Neural cell (in vitro differentiated cells): ENCODE data around the gene CDK11A. TPM values are rescaled to one million over a fixed set of nuclear protein-coding genes. Genes with fewer than 3 reads are reported as not detected.

Experiments
- H2AFZ ChIP-seq: fragments of 200-600, 300-800 bp; sonication (generic), shearing (Covaris generic); 2 replicates; pipeline ENCODE4 v1.6.0; 2014; ENCODE audit warnings: low read depth, mild to moderate bottlenecking, antibody characterized with exemption, low read length, moderate library complexity
- H3F3A ChIP-seq: fragments of 200-600 bp; shearing (Covaris generic); 2 replicates; pipeline ENCODE4 v1.6.1; 2016; ENCODE audit warnings: mild to moderate bottlenecking, moderate library complexity, mixed read lengths, antibody characterized with exemption, low read length; ENCODE audit not compliant: insufficient read depth, poor library complexity, severe bottlenecking
- H3K27ac ChIP-seq: fragments of 200-600, 300-800 bp; sonication (generic), shearing (Covaris generic); 2 replicates; pipeline ENCODE4 v1.5.1; 2014; ENCODE audit warnings: mild to moderate bottlenecking, low read length, moderate library complexity
- H3K27me3 ChIP-seq: fragments of 300-800, 200-600 bp; sonication (generic), shearing (Covaris generic); 2 replicates; pipeline ENCODE4 v1.6.0; 2014; ENCODE audit warnings: mild to moderate bottlenecking, low read depth, low read length, moderate library complexity; ENCODE audit not compliant: insufficient read depth
- H3K36me3 ChIP-seq: fragments of 300-800, 200-600 bp; sonication (generic), shearing (Covaris generic); 2 replicates; pipeline ENCODE4 v1.5.1; 2014; ENCODE audit warnings: mild to moderate bottlenecking, antibody characterized with exemption, low read length, moderate library complexity; ENCODE audit not compliant: insufficient read depth
- H3K4me2 ChIP-seq: fragments of 300-800, 200-600 bp; sonication (generic), shearing (Covaris generic); 2 replicates; pipeline ENCODE4 v1.6.0; 2014; ENCODE audit warnings: mild to moderate bottlenecking, low read length
- H3K4me3 ChIP-seq: fragments of 300-800, 200-600 bp; sonication (generic), shearing (Covaris generic); 2 replicates; pipeline ENCODE4 v1.5.1; 2014; ENCODE audit warnings: mild to moderate bottlenecking, low read length, moderate library complexity
- H3K79me2 ChIP-seq: fragments of 200-600 bp; shearing (Covaris generic); replicated peaks from 2 replicates; pipeline ENCODE4 v1.6.0; 2014; ENCODE audit warnings: mild to moderate bottlenecking, low read length, moderate library complexity; ENCODE audit not compliant: insufficient read depth
- H3K9ac ChIP-seq: fragments of 300-800, 200-600 bp; sonication (generic), shearing (Covaris generic); 2 replicates; pipeline ENCODE4 v1.6.1; 2016; ENCODE audit warnings: mild to moderate bottlenecking, low read length, mixed read lengths
- H3K9me2 ChIP-seq: fragments of 200-600 bp; shearing (Covaris generic); 2 replicates; pipeline ENCODE4 v1.6.1; 2016; ENCODE audit warnings: mild to moderate bottlenecking, low read length, mixed read lengths; ENCODE audit not compliant: insufficient read depth
- H3K9me3 ChIP-seq: fragments of 200-600, 300-800 bp; sonication (generic), shearing (Covaris generic); 2 replicates; pipeline ENCODE4 v1.6.1; 2016; ENCODE audit warnings: mild to moderate bottlenecking, mixed run types, low read length, moderate library complexity, mixed read lengths
- H4K20me1 ChIP-seq: fragments of 200-600 bp; shearing (Covaris generic); 2 replicates; pipeline ENCODE4 v1.6.1; 2016; ENCODE audit warnings: mild to moderate bottlenecking, mixed run types; ENCODE audit not compliant: insufficient read depth
- CTCF ChIP-seq: fragments of 450-650 bp; IDR thresholded peaks from 2 replicates; pipeline ENCODE4 v1.5.1; 2014; ENCODE audit warnings: antibody characterized with exemption, mild to moderate bottlenecking, moderate library complexity; ENCODE audit not compliant: poor library complexity, severe bottlenecking
- EP300 ChIP-seq: fragments of 450-650 bp; conservative IDR thresholded peaks from 2 replicates; pipeline ENCODE4 v1.6.1; 2014; ENCODE audit warnings: antibody characterized with exemption, mild to moderate bottlenecking, moderate library complexity; ENCODE audit not compliant: poor library complexity, severe bottlenecking
- EZH2 ChIP-seq: fragments of 200-600, 300-800 bp; shearing (Covaris generic), sonication (generic); IDR thresholded peaks from 2 replicates; pipeline ENCODE4 v1.6.1; 2014; ENCODE audit warnings: antibody characterized with exemption, low read length, borderline replicate concordance, mild to moderate bottlenecking; ENCODE audit not compliant: insufficient read depth, poor library complexity, severe bottlenecking
- MXI1 ChIP-seq: fragments of 450-650 bp; conservative IDR thresholded peaks from 2 replicates; pipeline ENCODE4 v1.6.1; 2014; ENCODE audit warnings: antibody characterized with exemption, mild to moderate bottlenecking; ENCODE audit not compliant: poor library complexity, severe bottlenecking
- POLR2AphosphoS5 ChIP-seq: IDR thresholded peaks from 2 replicates; pipeline ENCODE4 v1.6.1; 2012
- RAD21 ChIP-seq: fragments of 450-650 bp; conservative IDR thresholded peaks from 2 replicates; pipeline ENCODE4 v1.6.1; 2014; ENCODE audit warnings: antibody characterized with exemption, mild to moderate bottlenecking, moderate library complexity
- SMC3 ChIP-seq: fragments of 450-650 bp; conservative IDR thresholded peaks from 2 replicates; pipeline ENCODE4 v1.6.1; 2014; ENCODE audit warnings: antibody characterized with exemption, mild to moderate bottlenecking, moderate library complexity; ENCODE audit not compliant: poor library complexity
- TAF1 ChIP-seq: IDR thresholded peaks from 2 replicates; pipeline ENCODE4 v1.6.1; 2012; ENCODE audit warnings: low read depth
- polyA plus RNA-seq: library from polyadenylated mRNA; depleted of rRNA; stranded (reverse); fragments of >200 nt; gene quantifications from 2 replicates; pipeline ENCODE4 v1.2.3, GENCODE V29; 2014
- TF ChIP-seq, protein P1 (sequence below): IDR thresholded peaks from 2 replicates; pipeline ENCODE4 v1.6.1; 2012; ENCODE audit warnings: borderline replicate concordance

The CDK11A gene
- polyA plus RNA-seq, 1 donor from 2014 or later, result 20.2 TPM

GRCh38 chr1:1764876-1765470 is 40.8 kb upstream of the CDK11A start:
- Histone ChIP-seq H2AFZ (no peak overlapping the region), H4K20me1 (no peaks in the 10 kb centered on the region), H3K27ac (no peak overlapping the region), H3K9me3 (no peaks in the 10 kb centered on the region), H3K9me2 (no peaks in the 10 kb centered on the region), H3K4me3 (no peak overlapping the region), H3K79me2 (peaks cover 6% of the 10 kb centered on the region), H3K4me2 (no peak overlapping the region), H3K36me3 (no peaks in the 10 kb centered on the region), H3K9ac (no peak overlapping the region), H3K27me3 (no peaks in the 10 kb centered on the region), H3F3A (no peaks in the 10 kb centered on the region)
- TF ChIP-seq POLR2AphosphoS5 (no peak), EP300 (no peak), RAD21 (no peak), TAF1 (no peak), CTCF (no peak)
- TF ChIP-seq, protein P1, sequence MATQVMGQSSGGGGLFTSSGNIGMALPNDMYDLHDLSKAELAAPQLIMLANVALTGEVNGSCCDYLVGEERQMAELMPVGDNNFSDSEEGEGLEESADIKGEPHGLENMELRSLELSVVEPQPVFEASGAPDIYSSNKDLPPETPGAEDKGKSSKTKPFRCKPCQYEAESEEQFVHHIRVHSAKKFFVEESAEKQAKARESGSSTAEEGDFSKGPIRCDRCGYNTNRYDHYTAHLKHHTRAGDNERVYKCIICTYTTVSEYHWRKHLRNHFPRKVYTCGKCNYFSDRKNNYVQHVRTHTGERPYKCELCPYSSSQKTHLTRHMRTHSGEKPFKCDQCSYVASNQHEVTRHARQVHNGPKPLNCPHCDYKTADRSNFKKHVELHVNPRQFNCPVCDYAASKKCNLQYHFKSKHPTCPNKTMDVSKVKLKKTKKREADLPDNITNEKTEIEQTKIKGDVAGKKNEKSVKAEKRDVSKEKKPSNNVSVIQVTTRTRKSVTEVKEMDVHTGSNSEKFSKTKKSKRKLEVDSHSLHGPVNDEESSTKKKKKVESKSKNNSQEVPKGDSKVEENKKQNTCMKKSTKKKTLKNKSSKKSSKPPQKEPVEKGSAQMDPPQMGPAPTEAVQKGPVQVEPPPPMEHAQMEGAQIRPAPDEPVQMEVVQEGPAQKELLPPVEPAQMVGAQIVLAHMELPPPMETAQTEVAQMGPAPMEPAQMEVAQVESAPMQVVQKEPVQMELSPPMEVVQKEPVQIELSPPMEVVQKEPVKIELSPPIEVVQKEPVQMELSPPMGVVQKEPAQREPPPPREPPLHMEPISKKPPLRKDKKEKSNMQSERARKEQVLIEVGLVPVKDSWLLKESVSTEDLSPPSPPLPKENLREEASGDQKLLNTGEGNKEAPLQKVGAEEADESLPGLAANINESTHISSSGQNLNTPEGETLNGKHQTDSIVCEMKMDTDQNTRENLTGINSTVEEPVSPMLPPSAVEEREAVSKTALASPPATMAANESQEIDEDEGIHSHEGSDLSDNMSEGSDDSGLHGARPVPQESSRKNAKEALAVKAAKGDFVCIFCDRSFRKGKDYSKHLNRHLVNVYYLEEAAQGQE, result no peak

DNA sequence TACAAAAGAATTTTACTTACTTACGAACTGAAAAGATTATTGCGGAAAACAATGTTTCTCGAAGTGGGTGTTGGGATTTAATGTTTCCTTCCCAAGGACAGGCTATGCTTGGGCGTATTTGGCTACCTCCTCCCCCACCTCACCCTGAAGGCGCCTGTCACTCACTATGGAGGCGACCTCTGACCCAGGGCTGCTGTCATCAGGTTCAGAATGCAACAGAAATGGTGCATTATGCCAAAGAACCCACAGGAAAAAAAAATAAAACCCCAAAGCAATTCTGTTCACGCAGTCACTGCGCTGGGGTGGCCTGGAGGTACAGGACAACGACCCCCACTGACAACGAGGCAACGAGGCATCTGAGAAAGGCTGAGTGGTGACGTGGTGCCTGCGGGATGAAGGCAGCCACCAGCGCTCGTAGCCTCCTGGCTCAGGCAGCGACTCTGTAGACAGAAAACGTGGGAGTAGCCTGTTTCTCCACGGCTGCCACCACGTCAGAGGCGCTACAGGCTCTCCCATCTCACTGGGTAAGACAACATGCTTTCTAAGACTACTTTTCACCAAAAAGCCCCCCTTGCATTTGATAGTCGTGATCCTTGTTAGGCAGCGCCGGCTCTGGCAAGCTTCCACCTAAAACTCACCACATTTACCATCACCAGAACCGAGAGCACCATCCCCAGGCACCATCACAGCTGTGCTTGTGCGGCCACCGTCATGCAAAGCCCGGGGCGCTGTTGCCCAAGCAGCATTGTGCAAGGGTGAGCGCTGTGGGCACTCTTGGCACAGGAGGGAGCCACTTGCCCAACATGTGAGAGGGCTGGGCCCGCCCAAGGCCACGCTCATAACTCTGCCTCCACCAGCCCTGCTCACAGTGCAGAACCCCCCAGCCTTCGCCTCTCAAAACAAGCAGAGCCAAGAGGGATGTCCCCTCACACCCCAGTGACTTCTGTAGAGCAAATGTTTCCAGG is 39.8 kb upstream of the CDK11A start:
- H3F3A ChIP-seq, result no peaks in the 10 kb centered on the region
- no peaks in the 10 kb centered on the region for H3K9me2 ChIP-seq
- TF ChIP-seq TAF1 (no peak), EZH2 (no peak), POLR2AphosphoS5 (no peak), SMC3 (no peak), MXI1 (no peak), RAD21 (no peak)
- no peaks in the 10 kb centered on the region for H3K36me3 ChIP-seq
- H3K9ac ChIP-seq, result no peak overlapping the region
- no peaks in the 10 kb centered on the region for H3K79me2 ChIP-seq
- no peaks in the 10 kb centered on the region for H3K27me3 ChIP-seq
- H3K4me2 ChIP-seq, result no peak overlapping the region
- H3K4me3 ChIP-seq, result no peak overlapping the region
- H3K27ac ChIP-seq, result no peak overlapping the region
- H4K20me1 ChIP-seq, result no peaks in the 10 kb centered on the region
- H2AFZ ChIP-seq, result no peak overlapping the region
- no peaks in the 10 kb centered on the region for H3K9me3 ChIP-seq
